Glutamatergic neuron (in vitro differentiated cells): Measurements from ENCODE around the gene C6orf141. TPM values are rescaled to one million over a fixed set of nuclear protein-coding genes. Genes with fewer than 3 reads are reported as not detected.

Experiments
- DNase-seq: peaks from one replicate; pipeline ENCODE4 v3.0.0; 2022
- H3K27ac Mint-ChIP-seq: one replicate; pipeline ENCODE4 v1.8.0; 2020; ENCODE audit warnings: mild to moderate bottlenecking, mixed read lengths, inconsistent platforms; ENCODE audit not compliant: unreplicated experiment
- H3K27me3 Mint-ChIP-seq: one replicate; pipeline ENCODE4 v1.8.0; 2020; ENCODE audit warnings: mild to moderate bottlenecking, moderate library complexity, mixed read lengths, inconsistent platforms; ENCODE audit not compliant: unreplicated experiment
- H3K36me3 Mint-ChIP-seq: one replicate; pipeline ENCODE4 v1.8.0; 2020; ENCODE audit warnings: mild to moderate bottlenecking, mixed read lengths, inconsistent platforms; ENCODE audit not compliant: unreplicated experiment
- H3K4me1 Mint-ChIP-seq: one replicate; pipeline ENCODE4 v1.8.0; 2020; ENCODE audit warnings: mild to moderate bottlenecking, low read depth, mixed read lengths, inconsistent platforms; ENCODE audit not compliant: unreplicated experiment
- H3K4me3 Mint-ChIP-seq: one replicate; pipeline ENCODE4 v1.8.0; 2020; ENCODE audit warnings: mild to moderate bottlenecking, mixed read lengths, inconsistent platforms; ENCODE audit not compliant: unreplicated experiment
- H3K9me3 Mint-ChIP-seq: one replicate; pipeline ENCODE4 v1.8.0; 2020; ENCODE audit warnings: mild to moderate bottlenecking, moderate library complexity, mixed read lengths, inconsistent platforms; ENCODE audit not compliant: unreplicated experiment
- CTCF ChIP-seq: fragments of 200-600 bp; sonication (generic); IDR thresholded peaks from one replicate; pipeline ENCODE4 v1.5.0; 2021; ENCODE audit not compliant: partially characterized antibody, unreplicated experiment
- total RNA-seq: library from RNA; stranded (reverse); fragmentation: NEBNext Ultra II Directional; extraction: Animal tissue kit (Norgen Biotek cat#: 25700); gene quantifications from one replicate; pipeline ENCODE4 v1.2.1, GENCODE V29; 2021; ENCODE audit not compliant: unreplicated experiment

Gene C6orf141
- total RNA-seq, 1 donor from 2014 or later = not detected

GRCh38 chr6:49535795-49536194 lies 14.7 kb upstream of the C6orf141 start:
- Mint-ChIP-seq H3K27me3 (no peaks in the 10 kb centered on the region), H3K27ac (no peak overlapping the region), H3K4me1 (no peaks in the 10 kb centered on the region), H3K9me3 (no peaks in the 10 kb centered on the region), H3K36me3 (no peaks in the 10 kb centered on the region), H3K4me3 (no peak overlapping the region)
- DNase-seq = no peak
- no peak for TF ChIP-seq CTCF

- no peaks in the 10 kb centered on the region for H3K9me3 Mint-ChIP-seq
- H3K4me3 Mint-ChIP-seq = no peak overlapping the region
- no peaks in the 10 kb centered on the region for H3K4me1 Mint-ChIP-seq
- no peak for DNase-seq
- TF ChIP-seq CTCF = no peak
- H3K27ac Mint-ChIP-seq = no peak overlapping the region
- no peaks in the 10 kb centered on the region for H3K27me3 Mint-ChIP-seq
- no peaks in the 10 kb centered on the region for H3K36me3 Mint-ChIP-seq
Measured at GRCh38 chr6:49539102-49539501, 11.4 kb upstream of the C6orf141 start.

- H3K4me1 Mint-ChIP-seq = no peaks in the 10 kb centered on the region
- no peak for DNase-seq
- H3K4me3 Mint-ChIP-seq = no peak overlapping the region
- H3K27ac Mint-ChIP-seq = no peak overlapping the region
- no peak for TF ChIP-seq CTCF
- no peaks in the 10 kb centered on the region for H3K36me3 Mint-ChIP-seq
- H3K27me3 Mint-ChIP-seq = no peaks in the 10 kb centered on the region
- no peaks in the 10 kb centered on the region for H3K9me3 Mint-ChIP-seq
Measured at GRCh38 chr6:49540614-49541013, 9.9 kb upstream of the C6orf141 start.

GRCh38 chr6:49541210-49541724 lies 9.2 kb upstream of the C6orf141 start:
- no peak for DNase-seq
- no peak for TF ChIP-seq CTCF
- Mint-ChIP-seq H3K9me3 (no peaks in the 10 kb centered on the region), H3K4me1 (no peaks in the 10 kb centered on the region), H3K36me3 (no peaks in the 10 kb centered on the region), H3K27me3 (no peaks in the 10 kb centered on the region), H3K27ac (no peak overlapping the region), H3K4me3 (no peak overlapping the region)

- no peak for TF ChIP-seq CTCF
- H3K27ac Mint-ChIP-seq = no peak overlapping the region
- H3K36me3 Mint-ChIP-seq = no peaks in the 10 kb centered on the region
- H3K4me3 Mint-ChIP-seq = no peak overlapping the region
- DNase-seq = no peak
- H3K27me3 Mint-ChIP-seq = no peaks in the 10 kb centered on the region
- H3K9me3 Mint-ChIP-seq = no peaks in the 10 kb centered on the region
- H3K4me1 Mint-ChIP-seq = no peaks in the 10 kb centered on the region
Measured at GRCh38 chr6:49541936-49542335, 8.5 kb upstream of the C6orf141 start.
